Choroid plexus epithelial cell (primary cell): ENCODE measurements around the gene NDFIP2.

Experiments
- DNase-seq: peaks from one replicate; pipeline ENCODE4 v3.0.0-alpha.2; 2010; ENCODE audit warnings: low read depth
- H3K4me3 ChIP-seq: 2 replicates; pipeline ENCODE4 v1.5.1; 2011; ENCODE audit warnings: low read depth, mild to moderate bottlenecking, control low read depth, low read length, moderate library complexity
- TF ChIP-seq, protein P1 (sequence below): conservative IDR thresholded peaks from 2 replicates; pipeline ENCODE4 v1.5.1; 2011; ENCODE audit warnings: low read depth, mild to moderate bottlenecking, control low read depth, inconsistent platforms, low read length, moderate library complexity

Gene NDFIP2

DNA sequence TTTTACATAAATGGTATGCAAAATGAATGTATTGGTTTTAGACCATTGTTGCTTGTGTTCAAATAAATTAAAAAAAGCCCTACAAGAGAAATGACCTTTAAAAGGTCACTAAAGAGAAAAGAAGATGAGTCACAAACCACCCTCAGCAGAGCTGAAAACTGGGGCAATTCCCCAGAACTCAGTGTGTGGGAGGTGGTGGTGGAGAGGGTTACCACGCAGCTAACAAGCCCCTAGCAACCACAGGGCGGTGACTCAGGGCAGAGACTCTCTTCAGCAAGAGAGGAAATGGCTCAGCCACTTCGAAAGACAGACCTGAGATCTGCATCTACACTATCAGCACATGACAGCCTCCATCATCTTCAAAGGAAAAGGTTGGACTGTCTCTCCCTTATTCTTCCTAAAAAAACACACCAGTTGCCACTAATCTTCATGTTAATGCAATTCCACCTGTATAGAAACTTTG, 29.4 kb upstream of the NDFIP2 start:
- no peak overlapping the region for H3K4me3 ChIP-seq
- TF ChIP-seq, protein P1, sequence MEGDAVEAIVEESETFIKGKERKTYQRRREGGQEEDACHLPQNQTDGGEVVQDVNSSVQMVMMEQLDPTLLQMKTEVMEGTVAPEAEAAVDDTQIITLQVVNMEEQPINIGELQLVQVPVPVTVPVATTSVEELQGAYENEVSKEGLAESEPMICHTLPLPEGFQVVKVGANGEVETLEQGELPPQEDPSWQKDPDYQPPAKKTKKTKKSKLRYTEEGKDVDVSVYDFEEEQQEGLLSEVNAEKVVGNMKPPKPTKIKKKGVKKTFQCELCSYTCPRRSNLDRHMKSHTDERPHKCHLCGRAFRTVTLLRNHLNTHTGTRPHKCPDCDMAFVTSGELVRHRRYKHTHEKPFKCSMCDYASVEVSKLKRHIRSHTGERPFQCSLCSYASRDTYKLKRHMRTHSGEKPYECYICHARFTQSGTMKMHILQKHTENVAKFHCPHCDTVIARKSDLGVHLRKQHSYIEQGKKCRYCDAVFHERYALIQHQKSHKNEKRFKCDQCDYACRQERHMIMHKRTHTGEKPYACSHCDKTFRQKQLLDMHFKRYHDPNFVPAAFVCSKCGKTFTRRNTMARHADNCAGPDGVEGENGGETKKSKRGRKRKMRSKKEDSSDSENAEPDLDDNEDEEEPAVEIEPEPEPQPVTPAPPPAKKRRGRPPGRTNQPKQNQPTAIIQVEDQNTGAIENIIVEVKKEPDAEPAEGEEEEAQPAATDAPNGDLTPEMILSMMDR: no peak

DNA sequence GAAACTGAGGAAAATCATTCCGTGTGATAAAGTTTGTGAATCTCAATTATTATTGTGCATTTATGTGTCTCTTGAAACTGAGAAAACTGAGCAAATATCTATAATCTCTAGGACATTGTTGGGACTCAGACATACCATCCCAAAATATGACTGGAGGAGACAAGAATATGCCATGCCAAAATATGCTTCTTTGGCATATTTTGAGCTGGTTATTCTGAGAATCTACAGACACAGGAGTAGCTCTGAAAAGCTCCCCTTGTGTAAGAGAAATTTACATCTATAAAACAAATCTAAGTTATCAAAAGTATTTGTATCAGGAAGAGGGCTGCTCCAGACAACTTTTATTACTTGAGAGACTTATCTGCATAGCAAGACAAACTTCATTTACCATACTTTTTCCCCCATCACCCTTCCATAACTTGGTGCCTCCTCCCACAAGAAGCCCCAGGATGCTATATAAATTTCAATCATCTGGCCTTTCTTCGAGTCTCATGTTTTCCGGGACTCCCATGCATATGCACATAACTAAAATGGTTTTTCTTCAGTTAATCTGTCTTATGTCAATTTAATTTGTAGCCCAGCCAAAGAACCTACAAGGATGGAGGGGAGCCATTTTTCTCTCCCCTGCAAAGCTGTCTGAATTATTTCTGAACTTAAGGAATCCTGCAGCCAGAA, 28.6 kb upstream of the NDFIP2 start:
- no peak overlapping the region for H3K4me3 ChIP-seq
- TF ChIP-seq, protein P1: no peak
- DNase-seq: no peak

More for the DNA sequence above, 29.4 kb upstream of the NDFIP2 start:
- DNase-seq: peak; percentile 83

GRCh38 chr13:79455331-79455730, 25.6 kb upstream of the NDFIP2 start:
- no peak overlapping the region for H3K4me3 ChIP-seq
- TF ChIP-seq, protein P1: no peak
- DNase-seq: peak; percentile 75

DNA sequence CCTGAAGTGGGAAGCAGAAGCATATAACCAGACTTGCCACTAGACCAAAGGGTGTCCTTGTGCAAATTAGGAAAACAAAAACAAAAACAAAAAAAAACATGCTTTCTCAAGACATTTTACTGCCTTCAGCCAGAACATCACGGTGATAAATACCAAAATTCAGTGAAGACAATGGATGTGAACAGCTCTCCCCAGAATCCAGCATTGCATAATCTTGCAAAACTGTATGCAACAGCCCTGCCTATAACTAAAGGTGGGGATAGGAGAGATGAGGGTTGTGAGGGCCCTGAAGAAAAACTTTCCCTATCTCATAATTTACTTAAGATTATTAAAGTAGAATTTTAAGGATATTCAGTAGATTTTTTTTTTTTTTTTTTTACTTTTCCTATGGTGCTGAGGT, 24.9 kb upstream of the NDFIP2 start:
- TF ChIP-seq, protein P1: no peak
- H3K4me3 ChIP-seq: no peak overlapping the region
- DNase-seq: no peak

GRCh38 chr13:79456656-79457365, 24.1 kb upstream of the NDFIP2 start:
- DNase-seq: no peak
- no peak overlapping the region for H3K4me3 ChIP-seq
- TF ChIP-seq, protein P1: no peak

GRCh38 chr13:79457390-79457789, 23.6 kb upstream of the NDFIP2 start:
- no peak overlapping the region for H3K4me3 ChIP-seq
- no peak for DNase-seq
- TF ChIP-seq, protein P1: no peak
